ENCODE measurements around the gene LURAP1L. TPM values are rescaled to one million over a fixed set of nuclear protein-coding genes. Genes with fewer than 3 reads are reported as not detected.

Gene LURAP1L
- total and polyA plus RNA-seq, 10 donors, result 5.6 to 34.0 (median 12.8) TPM

DNA sequence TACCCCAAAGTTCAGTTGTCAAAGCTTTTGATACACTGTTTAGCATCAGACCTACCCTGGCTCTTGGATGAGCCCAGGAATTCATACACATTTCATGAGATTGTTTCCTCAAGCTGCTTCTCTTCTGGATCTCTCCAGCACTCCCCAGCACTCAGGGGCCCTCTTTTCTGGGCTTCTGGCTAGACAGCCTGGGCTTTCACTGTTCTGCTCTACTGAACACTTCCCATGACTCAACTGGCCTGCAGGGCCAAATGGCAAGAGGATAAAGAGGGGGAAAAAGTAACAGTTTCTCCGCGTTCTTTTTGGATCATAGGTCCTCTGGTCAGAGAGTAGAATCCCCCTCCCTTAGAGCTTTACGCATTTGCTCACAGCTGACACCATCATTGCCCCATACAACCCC is 20.9 kb upstream of the LURAP1L start:
- WGBS, 5 donors, result 82 to 94% (median 83%) methylated on average over 3 of the region's 3 CpGs
- H3K4me3 ChIP-seq, result no peak overlapping the region
- no peaks in the 10 kb centered on the region for H3K4me1 ChIP-seq
- no peaks in the 10 kb centered on the region for H3K9me3 ChIP-seq
- TF ChIP-seq POLR2AphosphoS5 (IDR thresholded peaks at IDR 0.05) (no peak), POLR2A (IDR thresholded peaks at IDR 0.05) (no peak)
- TF ChIP-seq, protein P1, sequence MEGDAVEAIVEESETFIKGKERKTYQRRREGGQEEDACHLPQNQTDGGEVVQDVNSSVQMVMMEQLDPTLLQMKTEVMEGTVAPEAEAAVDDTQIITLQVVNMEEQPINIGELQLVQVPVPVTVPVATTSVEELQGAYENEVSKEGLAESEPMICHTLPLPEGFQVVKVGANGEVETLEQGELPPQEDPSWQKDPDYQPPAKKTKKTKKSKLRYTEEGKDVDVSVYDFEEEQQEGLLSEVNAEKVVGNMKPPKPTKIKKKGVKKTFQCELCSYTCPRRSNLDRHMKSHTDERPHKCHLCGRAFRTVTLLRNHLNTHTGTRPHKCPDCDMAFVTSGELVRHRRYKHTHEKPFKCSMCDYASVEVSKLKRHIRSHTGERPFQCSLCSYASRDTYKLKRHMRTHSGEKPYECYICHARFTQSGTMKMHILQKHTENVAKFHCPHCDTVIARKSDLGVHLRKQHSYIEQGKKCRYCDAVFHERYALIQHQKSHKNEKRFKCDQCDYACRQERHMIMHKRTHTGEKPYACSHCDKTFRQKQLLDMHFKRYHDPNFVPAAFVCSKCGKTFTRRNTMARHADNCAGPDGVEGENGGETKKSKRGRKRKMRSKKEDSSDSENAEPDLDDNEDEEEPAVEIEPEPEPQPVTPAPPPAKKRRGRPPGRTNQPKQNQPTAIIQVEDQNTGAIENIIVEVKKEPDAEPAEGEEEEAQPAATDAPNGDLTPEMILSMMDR (IDR thresholded peaks at IDR 0.05 in 8 of 11, conservative IDR thresholded peaks at IDR 0.05 in 3 of 11), result no peak
- intact Hi-C loops (cut with DNase I; ENCODE audit: low total_unique reads), result no loop called here
- no peaks in the 10 kb centered on the region for H3K36me3 ChIP-seq
- no peak overlapping the region for H3K27ac ChIP-seq
- DNase-seq, result no peak
- no peaks in the 10 kb centered on the region for H3K27me3 ChIP-seq (replicated peaks in 1 of 7)

DNA sequence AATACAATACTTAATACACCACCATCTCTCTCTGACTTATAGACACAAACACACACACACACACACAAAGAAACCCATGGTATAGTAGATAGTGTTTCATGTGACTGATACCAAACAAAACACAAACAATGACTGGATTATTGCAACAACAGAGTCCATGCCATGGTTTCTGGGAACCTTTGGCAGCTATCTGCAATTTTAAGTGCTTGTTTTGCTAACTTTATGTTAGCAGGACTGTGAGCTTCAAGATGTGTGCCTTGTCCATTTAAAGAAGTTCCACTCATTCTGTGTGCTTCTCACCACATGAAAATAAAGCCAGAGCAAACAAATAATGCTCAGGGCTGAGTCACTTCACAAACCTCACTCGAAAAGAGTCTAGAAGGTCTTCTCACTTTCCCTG is 15.1 kb upstream of the LURAP1L start:
- intact Hi-C loops (cut with DNase I; ENCODE audit: low total_unique reads), result no loop called here

DNA sequence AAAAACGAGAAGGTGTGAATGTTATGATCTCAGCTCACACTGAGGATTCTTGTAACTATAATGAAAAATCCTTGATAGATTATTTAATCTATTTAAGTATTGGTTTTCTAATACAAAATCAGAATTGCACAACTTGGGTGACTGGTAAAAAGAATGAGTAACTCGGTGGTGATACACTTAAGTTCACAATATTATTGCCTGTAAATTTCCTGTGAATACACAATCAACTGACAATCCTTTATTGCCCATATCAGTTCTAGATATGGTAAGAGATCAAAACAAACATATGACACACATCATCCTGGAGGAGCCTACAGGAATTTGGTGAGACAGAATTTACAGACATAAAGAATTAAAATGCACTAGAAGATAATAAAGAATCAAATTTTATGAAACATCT is 14.1 kb upstream of the LURAP1L start:
- no peak overlapping the region for H3K4me3 ChIP-seq
- TF ChIP-seq POLR2A (IDR thresholded peaks at IDR 0.05), result no peak
- TF ChIP-seq POLR2AphosphoS5 (IDR thresholded peaks at IDR 0.05), result no peak
- TF ChIP-seq, protein P1 (IDR thresholded peaks at IDR 0.05 in 8 of 11, conservative IDR thresholded peaks at IDR 0.05 in 3 of 11), result no peak
- no peaks in the 10 kb centered on the region for H3K4me1 ChIP-seq
- no peaks in the 10 kb centered on the region for H3K27me3 ChIP-seq (replicated peaks in 1 of 7)
- 0 to 79% (median 25%) methylated on average over 2 of the region's 2 CpGs for WGBS, 5 donors
- DNase-seq, result no peak
- no peak overlapping the region for H3K27ac ChIP-seq
- H3K36me3 ChIP-seq, result no peaks in the 10 kb centered on the region
- no peaks in the 10 kb centered on the region for H3K9me3 ChIP-seq
- intact Hi-C loops (cut with DNase I; ENCODE audit: low total_unique reads), result no loop called here

More for the DNA sequence above, 15.1 kb upstream of the LURAP1L start:
- TF ChIP-seq POLR2AphosphoS5 (IDR thresholded peaks at IDR 0.05) (no peak), POLR2A (IDR thresholded peaks at IDR 0.05) (no peak)
- TF ChIP-seq, protein P1 (IDR thresholded peaks at IDR 0.05 in 8 of 11, conservative IDR thresholded peaks at IDR 0.05 in 3 of 11), result no peak
- H3K4me3 ChIP-seq, result no peak overlapping the region
- H3K27me3 ChIP-seq (replicated peaks in 1 of 7), result no peaks in the 10 kb centered on the region
- H3K4me1 ChIP-seq, result no peaks in the 10 kb centered on the region
- no peak overlapping the region for H3K27ac ChIP-seq
- no peaks in the 10 kb centered on the region for H3K9me3 ChIP-seq
- no peak for DNase-seq
- WGBS, 5 donors, result 58 to 82% (median 71%) methylated on average over 1 of the region's 1 CpG
- H3K36me3 ChIP-seq, result no peaks in the 10 kb centered on the region

DNA sequence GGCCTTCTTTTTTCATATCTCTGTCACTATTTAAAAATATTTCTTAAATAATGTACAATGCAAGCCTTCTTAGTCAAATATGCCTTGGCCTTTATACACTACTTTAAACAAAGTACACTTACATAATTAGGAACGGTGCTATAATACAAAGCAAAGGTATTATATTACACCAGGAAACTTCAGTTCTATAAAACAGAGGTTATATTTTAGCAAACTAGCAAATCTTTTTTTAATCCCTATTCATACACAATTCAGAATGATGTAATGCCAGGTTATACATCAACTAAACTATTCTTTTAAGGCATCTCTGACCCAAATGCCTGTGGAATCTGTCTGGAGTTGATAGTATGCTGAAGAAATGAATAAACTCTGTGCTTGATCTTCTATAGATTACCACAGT is 10.7 kb upstream of the LURAP1L start:
- no peak for TF ChIP-seq POLR2A (IDR thresholded peaks at IDR 0.05)
- TF ChIP-seq, protein P1 (IDR thresholded peaks at IDR 0.05 in 8 of 11, conservative IDR thresholded peaks at IDR 0.05 in 3 of 11), result no peak
- DNase-seq, result no peak
- Histone ChIP-seq H3K4me1 (no peaks in the 10 kb centered on the region), H3K27me3 (replicated peaks in 1 of 7) (no peaks in the 10 kb centered on the region), H3K9me3 (no peaks in the 10 kb centered on the region), H3K36me3 (no peaks in the 10 kb centered on the region), H3K27ac (no peak overlapping the region), H3K4me3 (no peak overlapping the region)
- intact Hi-C loops (cut with DNase I; ENCODE audit: low total_unique reads), result no loop called here
- 83 to 98% (median 90%) methylated on average over 1 of the region's 1 CpG for whole genome bisulfite sequencing, 5 donors
